HG03135 (cell line): Measurements from ENCODE around the gene PRKN.

Experiments used
- ATAC-seq: cut with Tn5 transposase; IDR thresholded peaks from one replicate; pipeline ENCODE4 v1.9.1; 2021; ENCODE audit warnings: mild to moderate bottlenecking, moderate library complexity; ENCODE audit not compliant: unreplicated experiment

PRKN gene

GRCh38 chr6:162014069-162014811, 713.3 kb downstream of the PRKN start:
- ATAC-seq: no peak

GRCh38 chr6:162005372-162005771, 722.2 kb downstream of the PRKN start:
- ATAC-seq: no peak

GRCh38 chr6:161996783-161997182, 730.8 kb downstream of the PRKN start:
- ATAC-seq: no peak

- ATAC-seq: no peak
Observed at GRCh38 chr6:161985876-161986423, 741.6 kb downstream of the PRKN start.

DNA sequence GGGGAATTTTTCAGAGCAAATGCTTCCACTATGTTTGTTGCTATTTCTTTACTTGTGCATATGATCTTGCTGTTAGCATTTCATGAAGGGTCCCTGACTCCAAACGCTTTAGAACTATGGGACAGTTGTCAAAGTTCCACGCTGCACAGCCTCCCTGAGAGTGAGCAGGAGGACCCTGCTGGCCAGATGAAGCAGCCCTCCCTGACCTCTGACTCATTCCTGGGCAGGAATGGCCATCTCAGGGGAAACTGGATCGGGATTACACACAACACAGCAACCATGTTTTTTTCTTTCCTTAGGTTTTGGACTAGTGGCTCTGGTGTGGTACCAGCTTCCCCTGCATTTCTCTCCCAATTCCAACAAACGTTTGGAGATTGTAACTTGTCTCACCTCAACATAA, 742.9 kb downstream of the PRKN start:
- ATAC-seq: no peak

DNA sequence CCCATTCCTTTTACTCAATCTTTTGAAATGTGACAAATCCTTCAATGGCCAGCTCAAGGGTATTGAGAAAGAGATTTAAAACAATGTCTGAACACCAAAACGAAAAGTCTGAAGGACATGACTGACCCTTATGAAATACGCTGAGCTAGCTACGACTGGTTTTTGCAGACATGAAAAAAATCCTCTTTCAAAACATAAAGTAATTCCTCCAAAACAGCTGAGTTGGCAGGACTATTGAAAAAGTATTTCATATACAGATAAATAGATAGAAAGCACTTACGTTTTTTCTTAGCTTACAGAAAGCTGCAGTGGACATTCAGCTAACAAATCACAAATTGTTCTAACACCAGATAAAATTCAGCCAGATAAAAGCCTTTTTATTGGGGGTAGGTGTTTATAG, 751.0 kb downstream of the PRKN start:
- ATAC-seq: no peak

DNA sequence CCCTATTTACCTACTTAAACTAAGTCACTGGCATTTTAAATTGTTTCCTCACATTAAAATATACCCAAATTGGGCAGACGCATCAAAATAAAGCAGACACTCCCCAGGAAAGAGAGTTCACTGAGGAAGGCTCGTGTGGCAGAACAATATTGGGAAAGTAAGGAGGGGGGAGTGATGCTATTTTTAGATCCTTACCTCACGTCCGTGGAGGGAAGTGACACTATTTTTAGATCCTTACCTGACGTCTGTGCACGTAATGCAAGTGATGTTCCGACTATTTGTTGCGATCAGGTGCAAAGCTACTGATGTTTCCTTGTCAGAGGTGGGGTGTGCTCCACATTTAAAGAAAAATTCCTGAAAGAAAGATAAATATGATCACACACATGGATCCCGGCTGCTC, 754.5 kb downstream of the PRKN start:
- ATAC-seq: no peak

- ATAC-seq: no peak
Observed at GRCh38 chr6:161971043-161971442, 756.5 kb downstream of the PRKN start.

GRCh38 chr6:161963634-161964234, 763.8 kb downstream of the PRKN start:
- ATAC-seq: no peak

GRCh38 chr6:161963181-161963580, 764.4 kb downstream of the PRKN start:
- ATAC-seq: no peak

DNA sequence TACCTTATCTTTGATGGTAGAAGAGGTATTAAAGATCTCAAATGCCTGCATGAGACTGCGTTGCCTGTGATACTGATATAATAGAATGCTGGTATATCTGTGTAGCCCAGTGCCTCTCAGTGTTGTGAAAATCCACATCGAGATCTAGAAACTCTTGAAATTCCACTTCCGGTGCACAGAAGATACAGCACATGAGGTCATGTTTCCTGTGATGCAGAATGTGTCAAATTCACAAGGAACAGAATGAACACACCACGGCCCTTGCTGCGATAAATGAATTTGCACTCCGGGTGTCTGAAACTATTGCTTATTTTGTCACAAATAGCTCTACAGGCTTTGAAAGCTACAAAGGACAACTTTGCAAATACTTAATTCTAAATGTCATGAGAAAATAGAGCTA, 765.8 kb downstream of the PRKN start:
- no peak for ATAC-seq

- ATAC-seq: no peak
Observed at GRCh38 chr6:161961046-161961445, 766.5 kb downstream of the PRKN start.

GRCh38 chr6:161959072-161959471, 768.5 kb downstream of the PRKN start:
- no peak for ATAC-seq

- no peak for ATAC-seq
Observed at GRCh38 chr6:161956082-161956481, 771.5 kb downstream of the PRKN start.

- no peak for ATAC-seq
Observed at GRCh38 chr6:161954699-161955276, 772.8 kb downstream of the PRKN start.

- no peak for ATAC-seq
Observed at GRCh38 chr6:161954077-161954476, 773.5 kb downstream of the PRKN start.

DNA sequence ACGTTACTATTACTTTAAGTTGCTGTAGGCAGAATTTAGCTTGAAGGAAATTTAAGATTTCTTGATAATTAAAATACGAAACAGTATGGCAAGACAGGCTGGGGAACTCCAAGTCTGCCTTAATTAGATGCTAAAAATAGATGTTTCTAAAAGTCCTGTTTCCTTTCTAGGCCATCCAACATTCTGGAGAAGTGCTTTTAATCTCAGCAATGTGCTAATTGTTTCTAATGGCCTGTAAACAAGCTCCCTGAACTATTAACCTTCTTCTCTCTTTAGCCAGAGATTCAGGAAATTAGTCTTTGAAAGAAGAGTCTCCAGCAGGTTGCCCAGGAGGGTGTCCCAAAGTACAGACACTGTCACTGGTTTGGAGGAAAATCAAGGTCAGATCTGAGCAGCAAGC, 776.4 kb downstream of the PRKN start:
- ATAC-seq: no peak

- ATAC-seq: no peak
Observed at GRCh38 chr6:161949531-161949930, 778.0 kb downstream of the PRKN start.

DNA sequence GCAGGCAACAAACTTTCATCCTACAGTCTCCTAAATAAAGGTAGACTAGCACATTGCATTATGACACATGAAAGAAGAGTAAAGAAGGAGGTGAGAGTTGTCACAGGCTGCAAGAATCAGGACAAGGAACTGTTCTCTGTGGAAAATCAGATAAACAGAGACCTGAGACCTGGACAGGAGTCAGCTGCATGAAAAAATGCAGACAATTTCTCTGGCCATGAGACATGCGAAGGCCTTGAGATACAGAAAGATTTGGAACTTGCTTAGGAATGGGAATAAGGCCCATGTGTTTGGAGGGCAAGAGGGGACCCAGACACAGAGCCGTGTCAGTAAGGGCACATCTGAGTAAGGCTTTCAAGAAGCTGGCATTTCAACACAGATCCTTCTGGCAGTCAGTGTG, 779.1 kb downstream of the PRKN start:
- no peak for ATAC-seq

- no peak for ATAC-seq
Observed at GRCh38 chr6:161947371-161947770, 780.2 kb downstream of the PRKN start.

DNA sequence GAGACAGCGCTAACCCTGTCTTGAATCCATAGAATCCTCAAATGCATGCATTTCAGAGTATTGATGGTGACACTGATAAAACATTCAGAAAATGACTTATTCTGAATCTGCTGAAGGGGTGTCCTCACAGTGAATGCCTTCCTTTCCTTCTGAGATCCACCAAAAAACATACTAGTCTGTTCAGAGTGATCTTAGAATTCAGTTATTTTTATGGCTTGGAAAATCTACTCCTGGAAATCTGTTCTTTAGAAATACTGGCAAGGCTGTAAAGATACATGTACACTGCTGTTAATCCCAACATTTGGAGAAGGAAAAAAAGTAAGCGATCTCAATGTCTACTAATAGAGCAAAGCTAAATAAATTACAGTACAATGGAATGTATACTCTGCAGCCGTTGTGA, 781.1 kb downstream of the PRKN start:
- no peak for ATAC-seq

- ATAC-seq: no peak
Observed at GRCh38 chr6:161943561-161943960, 784.0 kb downstream of the PRKN start.
